LNCaP clone FGC (cell line): ENCODE measurements around the gene OTX2.
A peak's percentile ranks its signal among the peaks of the same experiment; 100 is the strongest.

ENCODE experiments used
- DNase-seq: peaks from one replicate; pipeline ENCODE4 v3.0.0-alpha.2; 2011; ENCODE audit warnings: low read depth
- H3K4me3 ChIP-seq: 2 replicates; pipeline ENCODE4 v1.5.1; 2011; ENCODE audit warnings: mild to moderate bottlenecking, low read depth, low read length, control low read depth
- CTCF ChIP-seq: IDR thresholded peaks from 2 replicates; pipeline ENCODE4 v1.5.1; 2012; ENCODE audit warnings: mild to moderate bottlenecking; ENCODE audit not compliant: control insufficient read depth, insufficient read depth; ENCODE audit errors: extremely low read depth

Gene OTX2

DNA sequence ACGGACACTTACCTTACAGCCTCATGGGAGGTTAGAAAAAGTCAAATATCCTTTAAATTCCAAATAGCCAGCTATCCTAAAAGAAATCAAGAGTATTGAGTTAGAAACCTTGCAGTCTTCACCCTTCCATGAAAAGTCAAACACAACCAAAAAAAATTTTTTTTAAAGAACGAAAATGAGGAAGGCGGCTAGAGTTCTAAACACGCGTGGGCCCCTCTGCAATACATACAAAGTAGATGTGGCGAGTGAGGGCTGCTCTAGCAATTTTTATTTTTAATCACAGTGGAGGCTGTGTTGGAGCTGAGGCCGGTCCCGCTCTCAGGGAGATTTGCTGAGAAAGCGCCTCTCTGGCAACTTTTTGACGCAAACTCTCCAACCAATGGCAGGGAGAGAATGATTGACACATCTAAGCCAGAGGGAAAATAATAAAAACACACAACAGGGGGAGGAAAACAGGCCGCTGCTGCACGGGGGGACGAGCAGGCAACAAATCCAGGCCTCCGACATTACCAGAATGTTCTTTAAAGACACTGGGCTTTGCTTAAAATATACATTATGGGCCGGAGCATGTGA, at the start of gene OTX2:
TSS of gene OTX2 (minus strand) at position 333 of the 573 bp plus-strand sequence. CDS start 5,023 bp downstream, outside the sequence.
- DNase-seq = no peak
- no peak for TF ChIP-seq CTCF
- H3K4me3 ChIP-seq = no peak within 1 kb of the TSS

DNA sequence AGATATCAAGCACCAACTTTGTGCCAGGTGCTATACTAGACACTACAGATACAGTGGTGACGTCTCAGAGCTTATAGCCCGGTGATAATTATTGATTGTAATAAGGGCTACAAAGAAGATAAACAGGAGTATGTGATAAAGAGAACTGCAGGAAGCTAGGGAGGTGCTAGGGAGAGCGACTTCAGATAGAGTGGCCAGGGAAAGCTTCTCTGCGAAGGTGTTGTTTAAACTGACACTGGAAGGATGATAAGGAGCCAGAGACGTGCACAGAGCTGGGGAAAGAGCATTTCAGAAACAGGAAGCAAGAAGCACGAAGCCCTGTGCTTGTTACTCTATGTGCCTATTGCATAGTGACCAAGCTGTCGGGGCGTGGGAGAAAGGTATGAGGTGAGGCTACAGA, 48.1 kb upstream of the OTX2 start:
- no peak for TF ChIP-seq CTCF
- no peak overlapping the region for H3K4me3 ChIP-seq
- no peak for DNase-seq

- DNase-seq = no peak
- no peak for TF ChIP-seq CTCF
- no peak overlapping the region for H3K4me3 ChIP-seq
These were observed 46.9 kb upstream of the OTX2 start for GRCh38 chr14:56857216-56857615.

DNA sequence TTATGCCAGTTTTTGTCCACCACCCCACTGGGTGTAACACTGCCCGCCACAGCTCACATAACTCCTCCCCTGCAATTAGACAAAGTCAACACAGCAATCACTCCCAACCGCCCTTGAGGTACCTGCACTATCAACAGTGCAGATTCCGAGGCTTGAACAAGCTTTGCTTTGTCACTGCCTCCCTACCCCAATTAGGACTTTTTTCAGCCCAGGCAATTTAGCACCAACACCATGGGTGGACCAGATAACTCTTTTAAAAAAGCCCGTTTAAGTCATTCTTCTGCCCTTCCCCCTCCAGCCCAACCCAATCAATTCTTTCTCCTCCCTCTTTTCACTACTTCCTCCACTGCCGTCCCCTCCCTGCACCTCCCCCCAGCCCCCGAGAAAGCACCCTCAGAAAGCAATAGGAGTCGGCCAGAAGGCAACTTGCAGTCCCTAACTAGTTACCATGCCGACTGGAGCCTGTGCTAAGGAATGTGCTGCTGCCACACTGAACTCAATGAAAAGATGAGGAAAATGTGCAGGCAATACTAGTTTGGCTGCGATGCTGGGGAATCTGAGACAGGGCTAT, 45.7 kb upstream of the OTX2 start:
- no peak for TF ChIP-seq CTCF
- no peak overlapping the region for H3K4me3 ChIP-seq
- DNase-seq = no peak

- H3K4me3 ChIP-seq = no peak overlapping the region
- DNase-seq = peak; percentile 97
- TF ChIP-seq CTCF = no peak
These were observed 44.0 kb upstream of the OTX2 start for GRCh38 chr14:56854325-56854724.

DNA sequence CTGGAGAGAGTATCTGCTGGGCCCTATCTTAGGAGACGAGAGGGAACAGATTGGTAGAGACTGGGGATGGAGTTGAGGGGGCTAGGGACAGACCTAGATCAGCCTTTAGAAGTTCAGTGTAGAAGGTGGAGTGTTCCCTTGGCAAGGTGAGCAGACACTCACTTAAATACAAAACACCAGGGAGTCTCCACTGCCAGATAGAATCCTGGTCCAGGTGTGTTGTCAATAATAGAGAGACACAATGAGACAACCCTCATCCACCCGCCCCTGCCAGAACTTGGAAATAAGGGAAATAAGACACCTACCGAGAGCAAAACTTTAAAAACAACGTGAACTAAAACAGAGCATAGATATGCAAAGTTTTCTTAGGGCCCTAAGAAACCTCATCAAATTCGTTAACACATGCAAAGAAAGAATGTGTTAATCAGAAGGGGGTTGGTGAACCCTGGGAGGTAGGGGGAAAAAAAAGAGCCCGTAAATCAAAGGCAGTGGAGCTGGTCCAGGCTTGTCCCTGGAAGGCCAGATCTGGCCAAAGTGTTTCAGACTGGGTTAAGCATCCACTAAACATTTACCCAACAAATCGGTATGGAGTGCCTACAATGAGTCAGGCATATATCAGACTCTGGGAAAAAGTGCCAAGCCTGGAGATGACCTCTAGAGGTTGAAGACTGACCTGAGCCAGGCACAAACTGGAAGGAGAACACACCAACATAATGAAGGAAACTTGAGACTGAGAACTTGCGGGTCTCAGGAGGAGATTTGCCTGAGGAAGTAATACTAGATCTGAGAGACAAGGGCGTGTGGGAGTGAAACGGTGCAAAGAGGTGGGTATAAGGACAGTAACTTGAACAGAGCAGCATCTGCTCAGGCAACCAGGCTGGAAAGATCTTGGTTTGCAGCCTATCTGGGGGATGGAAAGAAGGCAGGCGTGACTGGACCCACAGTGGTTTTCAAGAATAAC, 37.0 kb upstream of the OTX2 start:
- TF ChIP-seq CTCF = no peak
- no peak overlapping the region for H3K4me3 ChIP-seq
- no peak for DNase-seq
